Right lobe of liver (tissue), 4 donors: ENCODE results near the gene MCM8.

Source experiments
- CTCF ChIP-seq, 4 donors: fragments of 200-600 bp in 3 of 4; fragments of 450-650 bp in 1 of 4; IDR thresholded peaks; one replicate each; pipeline versions ENCODE4 v1.5.1 to v1.8.0; 2016 to 2022; ENCODE audit warnings: antibody characterized with exemption in 4 of 4, mild to moderate bottlenecking in 2 of 4
- POLR2A ChIP-seq: fragments of 450-650 bp; IDR thresholded peaks from one replicate; pipeline ENCODE4 v1.6.1; 2017; ENCODE audit warnings: antibody characterized with exemption, mild to moderate bottlenecking
- donor health status: DM: no; HTN: no; CAD: no.
- donor health status: DM: no; HTN: no; CAD: no.
- donor health status: DM: no; HTN: yes; CAD: no.

- TF ChIP-seq CTCF (IDR thresholded peaks at IDR 0.05), result no peak
- TF ChIP-seq POLR2A, result no peak
Observed at GRCh38 chr20:5938456-5939029, 11.9 kb upstream of the MCM8 start.
